ENCODE data around the gene KCTD17. TPM values are rescaled to one million over a fixed set of nuclear protein-coding genes. Genes with fewer than 3 reads are reported as not detected.

The KCTD17 gene
- total RNA-seq, 4 donors from 2014 or later, result 9.5 to 30.5 (median 13.5) TPM

GRCh38 chr22:37090920-37091695 lies 39.6 kb downstream of the KCTD17 start:
- Histone ChIP-seq H3K36me3 (no peaks in the 10 kb centered on the region), H3K27ac (no peak overlapping the region), H3K9me3 (no peaks in the 10 kb centered on the region), H3K4me1 (no peaks in the 10 kb centered on the region), H3K27me3 (no peaks in the 10 kb centered on the region), H3K4me3 (no peak overlapping the region)
- TF ChIP-seq POLR2A (IDR thresholded peaks at IDR 0.05), result no peak
- TF ChIP-seq CTCF (IDR thresholded peaks at IDR 0.05), result no peak
- no peak for DNase-seq

GRCh38 chr22:37091994-37092393 lies 40.5 kb downstream of the KCTD17 start:
- Histone ChIP-seq H3K4me1 (no peaks in the 10 kb centered on the region), H3K36me3 (no peaks in the 10 kb centered on the region), H3K9me3 (no peaks in the 10 kb centered on the region), H3K27ac (no peak overlapping the region), H3K4me3 (no peak overlapping the region), H3K27me3 (no peaks in the 10 kb centered on the region)
- DNase-seq, result no peak
- TF ChIP-seq CTCF (IDR thresholded peaks at IDR 0.05) (no peak), POLR2A (IDR thresholded peaks at IDR 0.05) (no peak)

- no peak overlapping the region for H3K4me3 ChIP-seq
- H3K36me3 ChIP-seq, result no peaks in the 10 kb centered on the region
- H3K27me3 ChIP-seq, result no peaks in the 10 kb centered on the region
- H3K4me1 ChIP-seq, result no peaks in the 10 kb centered on the region
- DNase-seq, result no peak
- TF ChIP-seq CTCF (IDR thresholded peaks at IDR 0.05), result no peak
- no peak for TF ChIP-seq POLR2A (IDR thresholded peaks at IDR 0.05)
- no peaks in the 10 kb centered on the region for H3K9me3 ChIP-seq
- no peak overlapping the region for H3K27ac ChIP-seq
Measured at GRCh38 chr22:37092997-37093396, 41.5 kb downstream of the KCTD17 start.

GRCh38 chr22:37094239-37094638 lies 42.7 kb downstream of the KCTD17 start:
- TF ChIP-seq CTCF (IDR thresholded peaks at IDR 0.05) (no peak), POLR2A (IDR thresholded peaks at IDR 0.05) (no peak)
- Histone ChIP-seq H3K9me3 (no peaks in the 10 kb centered on the region), H3K27me3 (no peaks in the 10 kb centered on the region), H3K4me3 (no peak overlapping the region), H3K27ac (no peak overlapping the region), H3K4me1 (no peaks in the 10 kb centered on the region), H3K36me3 (no peaks in the 10 kb centered on the region)
- DNase-seq, result no peak

GRCh38 chr22:37095113-37095512 lies 43.6 kb downstream of the KCTD17 start:
- no peak overlapping the region for H3K4me3 ChIP-seq
- peaks cover 0 to 2% (median 0%) of the 10 kb centered on the region in 4 donors for H3K4me1 ChIP-seq
- TF ChIP-seq CTCF (IDR thresholded peaks at IDR 0.05) (no peak), POLR2A (IDR thresholded peaks at IDR 0.05) (no peak)
- no peaks in the 10 kb centered on the region for H3K9me3 ChIP-seq
- DNase-seq, result no peak
- H3K36me3 ChIP-seq, result no peaks in the 10 kb centered on the region
- no peaks in the 10 kb centered on the region for H3K27me3 ChIP-seq
- H3K27ac ChIP-seq, result no peak overlapping the region

Data from Peyer's patch (tissue), 4 donors.